Endodermal cell (in vitro differentiated cells): ENCODE data around the gene C19orf67. TPM values are rescaled to one million over a fixed set of nuclear protein-coding genes. Genes with fewer than 3 reads are reported as not detected.

Experiments
- DNase-seq: peaks from one replicate; pipeline ENCODE4 v3.0.0-alpha.2; 2017
- H3K27ac ChIP-seq: 2 replicates; pipeline ENCODE4 v1.5.1; 2013; ENCODE audit warnings: mild to moderate bottlenecking, low read depth, low read length, moderate library complexity
- H3K27me3 ChIP-seq: 2 replicates; pipeline ENCODE4 v1.6.1; 2013; ENCODE audit warnings: mild to moderate bottlenecking, low read length, moderate library complexity; ENCODE audit not compliant: insufficient read depth, control insufficient read depth, poor library complexity, severe bottlenecking
- H3K36me3 ChIP-seq: 2 replicates; pipeline ENCODE4 v1.7.0; 2013; ENCODE audit warnings: mild to moderate bottlenecking, low read length, moderate library complexity; ENCODE audit not compliant: control insufficient read depth, insufficient read depth
- H3K4me1 ChIP-seq: one replicate; pipeline ENCODE4 v1.7.0; 2013; ENCODE audit warnings: low read length; ENCODE audit not compliant: control insufficient read depth, insufficient read depth
- H3K4me3 ChIP-seq: 2 replicates; pipeline ENCODE4 v1.5.1; 2013; ENCODE audit warnings: mild to moderate bottlenecking, low read length, moderate library complexity
- H3K9ac ChIP-seq: 2 replicates; pipeline ENCODE4 v1.6.1; 2013; ENCODE audit warnings: mild to moderate bottlenecking, low read length, moderate library complexity; ENCODE audit not compliant: poor library complexity, severe bottlenecking; ENCODE audit errors: extremely low read depth
- H3K9me3 ChIP-seq: 2 replicates; pipeline ENCODE4 v1.6.1; 2013; ENCODE audit warnings: mild to moderate bottlenecking, low read length, moderate library complexity; ENCODE audit not compliant: control insufficient read depth
- H3K27ac Mint-ChIP-seq: 2 replicates; pipeline ENCODE4 v1.8.0; 2020; ENCODE audit warnings: mixed read lengths
- H3K27me3 Mint-ChIP-seq: 2 replicates; pipeline ENCODE4 v1.8.0; 2021; ENCODE audit warnings: mild to moderate bottlenecking, mixed read lengths; ENCODE audit not compliant: insufficient read depth
- H3K36me3 Mint-ChIP-seq: 2 replicates; pipeline ENCODE4 v1.8.0; 2020; ENCODE audit warnings: low read depth, mixed read lengths
- H3K4me1 Mint-ChIP-seq: 2 replicates; pipeline ENCODE4 v1.8.0; 2020; ENCODE audit warnings: mixed read lengths
- H3K4me3 Mint-ChIP-seq: 2 replicates; pipeline ENCODE4 v1.8.0; 2020; ENCODE audit warnings: mild to moderate bottlenecking, moderate library complexity, mixed read lengths
- H3K9me3 Mint-ChIP-seq: 2 replicates; pipeline ENCODE4 v1.8.0; 2020; ENCODE audit warnings: mild to moderate bottlenecking, mixed read lengths
- CTCF ChIP-seq: fragments of 200-600 bp; sonication (generic); conservative IDR thresholded peaks from 2 replicates; pipeline ENCODE4 v1.5.0; 2021; ENCODE audit warnings: antibody characterized with exemption, mild to moderate bottlenecking
- WGBS, 2 experiments: methylation state at CpG; one replicate each; pipeline versions ENCODE4 v1.1.5 to v1.1.7; 2013; ENCODE audit warnings: missing lambda C conversion rate in 2 of 2, mixed read lengths in 1 of 2; ENCODE audit not compliant: insufficient coverage in 1 of 2, insufficient read length in 1 of 2; 5-methylcytosine and 5-hydroxymethylcytosine counted together
- total RNA-seq, 2 donors: library from RNA; stranded (reverse); fragmentation: NEBNext Ultra II Directional in 1 of 2; extraction: Animal tissue kit (Norgen Biotek cat#: 25700) in 1 of 2; gene quantifications; 2 replicates in 1 of 2; 3 replicates in 1 of 2; pipeline ENCODE4 v1.2.1, GENCODE V29; 2021

C19orf67 gene
- total RNA-seq, 2 donors from 2014 or later: 0.73 to 1.1 TPM

DNA sequence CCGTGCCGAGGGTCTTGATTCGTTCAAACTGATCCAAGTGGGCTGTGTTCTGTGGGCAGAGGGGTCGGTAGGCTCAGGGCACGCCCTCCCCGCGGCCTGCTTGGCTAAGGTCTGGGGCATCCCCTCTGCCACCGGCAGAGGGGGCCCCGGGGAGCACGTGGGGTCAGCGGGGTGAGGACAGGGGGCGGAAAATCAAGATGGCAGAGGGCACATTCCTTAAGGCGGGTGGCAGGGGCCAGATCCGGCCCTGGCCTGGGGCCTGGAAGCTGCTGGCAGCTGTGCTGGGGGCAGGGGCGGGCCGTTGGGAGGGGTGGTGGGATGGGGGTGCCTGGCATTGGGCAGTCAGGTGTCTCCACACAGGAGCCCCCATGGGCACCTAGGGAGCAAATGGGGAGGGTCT, 21.3 kb upstream of the C19orf67 start:
- H3K4me1 ChIP-seq: no peaks in the 10 kb centered on the region
- no peak overlapping the region for H3K4me3 Mint-ChIP-seq
- no peak overlapping the region for H3K9ac ChIP-seq
- DNase-seq: no peak
- no peak overlapping the region for H3K27ac ChIP-seq
- 95 to 100% methylated on average over 3 to 16 of the region's 16 CpGs for WGBS, 2 experiments
- no peaks in the 10 kb centered on the region for H3K9me3 Mint-ChIP-seq
- H3K27me3 Mint-ChIP-seq: no peaks in the 10 kb centered on the region
- no peak overlapping the region for H3K4me3 ChIP-seq
- H3K4me1 Mint-ChIP-seq: no peaks in the 10 kb centered on the region
- no peaks in the 10 kb centered on the region for H3K9me3 ChIP-seq
- no peak overlapping the region for H3K27ac Mint-ChIP-seq
- H3K27me3 ChIP-seq: no peaks in the 10 kb centered on the region
- H3K36me3 ChIP-seq: peaks cover 17% of the 10 kb centered on the region
- peaks cover 25% of the 10 kb centered on the region for H3K36me3 Mint-ChIP-seq
- TF ChIP-seq CTCF: no peak

DNA sequence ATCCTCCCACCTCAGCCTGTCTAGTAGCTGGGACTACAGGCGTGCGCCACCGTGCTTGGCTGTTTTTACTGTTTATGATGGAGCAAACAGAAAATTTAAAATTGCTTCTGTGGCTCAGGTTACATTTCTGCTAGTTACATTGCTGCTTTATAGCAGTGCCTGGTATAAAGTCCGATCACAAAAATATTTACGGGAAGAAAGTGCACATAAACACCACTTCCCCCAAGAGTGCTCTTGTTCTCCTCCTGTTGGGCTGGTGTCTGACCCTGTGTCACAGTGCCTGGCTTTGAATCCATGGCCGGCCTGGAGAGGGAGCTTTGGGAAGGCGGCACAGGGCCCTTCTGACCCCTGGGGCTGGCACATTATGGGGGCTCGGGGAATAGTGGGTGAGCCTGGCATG, 20.1 kb upstream of the C19orf67 start:
- Mint-ChIP-seq H3K36me3 (peaks cover 31% of the 10 kb centered on the region), H3K27me3 (no peaks in the 10 kb centered on the region), H3K9me3 (no peaks in the 10 kb centered on the region), H3K27ac (no peak overlapping the region), H3K4me3 (no peak overlapping the region), H3K4me1 (no peaks in the 10 kb centered on the region)
- Histone ChIP-seq H3K36me3 (peaks cover 18% of the 10 kb centered on the region), H3K4me3 (no peak overlapping the region), H3K9ac (no peak overlapping the region), H3K9me3 (no peaks in the 10 kb centered on the region), H3K27ac (no peak overlapping the region), H3K27me3 (no peaks in the 10 kb centered on the region), H3K4me1 (no peaks in the 10 kb centered on the region)
- WGBS, 2 experiments: 93 to 97% methylated on average over 6 to 8 of the region's 8 CpGs
- no peak for DNase-seq
- TF ChIP-seq CTCF: no peak

GRCh38 chr19:14103310-14103709, 17.7 kb upstream of the C19orf67 start:
- 89 to 100% methylated on average over 1 of the region's 1 CpG for WGBS, 2 experiments
- H3K4me1 Mint-ChIP-seq: no peaks in the 10 kb centered on the region
- H3K27ac Mint-ChIP-seq: no peak overlapping the region
- no peak overlapping the region for H3K4me3 Mint-ChIP-seq
- H3K27me3 Mint-ChIP-seq: no peaks in the 10 kb centered on the region
- no peak for DNase-seq
- peaks cover 34% of the 10 kb centered on the region for H3K36me3 Mint-ChIP-seq
- Histone ChIP-seq H3K4me1 (no peaks in the 10 kb centered on the region), H3K4me3 (no peak overlapping the region), H3K9me3 (no peaks in the 10 kb centered on the region), H3K36me3 (peaks cover 21% of the 10 kb centered on the region), H3K27ac (no peak overlapping the region), H3K9ac (no peak overlapping the region), H3K27me3 (no peaks in the 10 kb centered on the region)
- no peak for TF ChIP-seq CTCF
- H3K9me3 Mint-ChIP-seq: no peaks in the 10 kb centered on the region
